ENCODE results near the gene RPRD2. TPM values are rescaled to one million over a fixed set of nuclear protein-coding genes. Genes with fewer than 3 reads are reported as not detected.

Gene RPRD2
- polyA plus RNA-seq, 4 donors = 4.1 to 37.5 (median 8.5) TPM

DNA sequence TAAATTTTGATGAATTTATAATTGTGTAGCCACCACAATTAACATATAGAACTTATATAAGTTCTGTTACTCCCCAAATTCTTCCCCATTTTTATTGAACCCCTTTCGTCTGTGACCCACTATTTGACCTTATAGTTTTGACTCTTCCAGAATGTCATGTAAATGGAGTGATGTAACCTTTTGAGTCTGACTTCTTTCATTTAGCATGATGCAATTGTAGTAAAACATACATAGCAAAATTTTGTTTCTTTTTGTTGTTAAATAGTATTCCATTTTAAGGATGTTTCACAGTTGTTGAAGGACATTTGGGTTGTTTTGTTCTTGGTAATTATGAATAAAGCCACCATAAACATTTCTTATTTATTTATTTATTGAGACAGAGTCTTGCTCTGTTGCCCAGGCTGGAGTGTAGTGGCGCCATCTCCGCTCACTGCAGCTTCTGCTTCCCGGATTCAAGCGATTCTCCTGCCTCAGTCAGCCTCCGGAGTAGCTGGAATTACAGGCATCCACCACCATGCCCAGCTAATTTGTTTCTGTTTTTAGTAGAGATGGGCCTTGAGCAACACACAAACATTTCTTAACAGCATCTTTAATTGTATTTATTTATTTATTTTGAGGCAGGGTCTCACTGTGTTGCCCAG, 33.6 kb downstream of the RPRD2 start:
- 97 to 98% (median 97%) methylated on average over 6 of the region's 6 CpGs for WGBS, 3 donors
- FAIRE-seq (no peak), DNase-seq (no peak)
- Histone ChIP-seq H3K27ac (ENCODE audit: low read depth in 1 of 3, low read length in 2 of 3) (no peak overlapping the region), H3K4me1 (ENCODE audit: control insufficient read depth in 3 of 3, insufficient read depth in 2 of 3, low read depth in 1 of 3, low read length in 2 of 3) (no peaks in the 10 kb centered on the region), H3K36me3 (ENCODE audit: control insufficient read depth in 3 of 3, insufficient read depth in 2 of 3, low read depth in 1 of 3, low read length in 3 of 3) (peaks cover 0 to 24% (median 0%) of the 10 kb centered on the region in 3 donors), H3K27me3 (ENCODE audit: control insufficient read depth in 3 of 3, insufficient read depth in 3 of 3, low read length in 3 of 3) (no peaks in the 10 kb centered on the region), H3K9me3 (ENCODE audit: control insufficient read depth in 2 of 2, insufficient read depth in 1 of 2, low read depth in 1 of 2, low read length in 1 of 2) (peaks cover 0 to 8% of the 10 kb centered on the region in 2 donors), H3K4me3 (ENCODE audit: low read depth in 1 of 3, low read length in 3 of 3) (no peak overlapping the region)

DNA sequence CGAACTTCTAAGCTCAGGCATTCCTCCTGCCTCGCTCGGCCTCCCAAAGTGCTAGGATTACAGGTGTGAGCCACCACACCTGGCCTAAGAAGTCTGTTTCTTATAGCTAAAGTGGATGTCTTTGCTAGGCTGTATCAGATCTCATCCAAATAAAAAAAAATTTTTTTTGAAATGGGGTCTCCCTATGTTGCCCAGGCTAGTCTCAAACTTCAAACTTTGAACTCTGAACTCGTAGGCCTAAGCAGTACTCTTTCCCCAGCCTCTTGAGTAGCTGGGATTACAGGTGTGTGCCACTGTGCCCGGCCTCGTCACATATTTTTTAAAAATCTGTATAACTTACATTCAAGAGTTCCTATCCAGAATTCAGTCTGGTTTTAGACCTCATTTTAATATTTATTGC, 40.5 kb downstream of the RPRD2 start:
- H3K27me3 ChIP-seq (ENCODE audit: control insufficient read depth in 3 of 3, insufficient read depth in 3 of 3, low read length in 3 of 3) = no peaks in the 10 kb centered on the region
- H3K4me1 ChIP-seq (ENCODE audit: control insufficient read depth in 3 of 3, insufficient read depth in 2 of 3, low read depth in 1 of 3, low read length in 2 of 3) = peaks cover 0 to 11% (median 2%) of the 10 kb centered on the region in 3 donors
- FAIRE-seq = no peak
- 79 to 82% (median 82%) methylated on average over 6 of the region's 6 CpGs for WGBS, 3 donors
- no peak for DNase-seq
- no peak overlapping the region for H3K27ac ChIP-seq (ENCODE audit: low read depth in 1 of 3, low read length in 2 of 3)
- peaks cover 0 to 14% (median 0%) of the 10 kb centered on the region in 3 donors for H3K36me3 ChIP-seq (ENCODE audit: control insufficient read depth in 3 of 3, insufficient read depth in 2 of 3, low read depth in 1 of 3, low read length in 3 of 3)
- H3K9me3 ChIP-seq (ENCODE audit: control insufficient read depth in 2 of 2, insufficient read depth in 1 of 2, low read depth in 1 of 2, low read length in 1 of 2) = peaks cover 0 to 5% of the 10 kb centered on the region in 2 donors
- no peak overlapping the region for H3K4me3 ChIP-seq (ENCODE audit: low read depth in 1 of 3, low read length in 3 of 3)

DNA sequence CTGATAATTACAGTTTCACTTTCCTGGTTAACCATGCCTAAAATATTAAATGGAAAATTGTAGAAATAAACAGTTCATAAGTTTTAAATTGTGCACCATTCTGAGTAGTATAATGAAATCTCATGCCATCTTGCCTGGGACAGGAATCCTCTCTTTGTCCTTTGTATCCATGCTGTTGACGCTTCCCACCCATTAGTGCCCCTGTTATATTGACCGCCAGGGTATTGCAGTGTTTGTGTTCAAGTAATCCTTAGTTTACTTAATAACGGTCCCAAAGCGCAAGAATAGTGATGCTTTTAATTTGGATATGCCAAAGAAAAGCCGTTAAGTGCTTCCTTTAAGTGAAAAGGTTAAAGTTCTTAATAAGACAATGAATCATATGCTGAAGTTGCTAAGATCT, 41.7 kb downstream of the RPRD2 start:
- DNase-seq (no peak), FAIRE-seq (no peak)
- Histone ChIP-seq H3K27ac (ENCODE audit: low read depth in 1 of 3, low read length in 2 of 3) (no peak overlapping the region), H3K4me1 (ENCODE audit: control insufficient read depth in 3 of 3, insufficient read depth in 2 of 3, low read depth in 1 of 3, low read length in 2 of 3) (peaks cover 2 to 23% (median 6%) of the 10 kb centered on the region in 3 donors), H3K4me3 (ENCODE audit: low read depth in 1 of 3, low read length in 3 of 3) (no peak overlapping the region), H3K36me3 (ENCODE audit: control insufficient read depth in 3 of 3, insufficient read depth in 2 of 3, low read depth in 1 of 3, low read length in 3 of 3) (peaks cover 0 to 10% (median 0%) of the 10 kb centered on the region in 3 donors), H3K27me3 (ENCODE audit: control insufficient read depth in 3 of 3, insufficient read depth in 3 of 3, low read length in 3 of 3) (no peaks in the 10 kb centered on the region), H3K9me3 (ENCODE audit: control insufficient read depth in 2 of 2, insufficient read depth in 1 of 2, low read depth in 1 of 2, low read length in 1 of 2) (no peaks in the 10 kb centered on the region)
- WGBS, 3 donors = 65 to 78% (median 75%) methylated on average over 5 of the region's 5 CpGs

DNA sequence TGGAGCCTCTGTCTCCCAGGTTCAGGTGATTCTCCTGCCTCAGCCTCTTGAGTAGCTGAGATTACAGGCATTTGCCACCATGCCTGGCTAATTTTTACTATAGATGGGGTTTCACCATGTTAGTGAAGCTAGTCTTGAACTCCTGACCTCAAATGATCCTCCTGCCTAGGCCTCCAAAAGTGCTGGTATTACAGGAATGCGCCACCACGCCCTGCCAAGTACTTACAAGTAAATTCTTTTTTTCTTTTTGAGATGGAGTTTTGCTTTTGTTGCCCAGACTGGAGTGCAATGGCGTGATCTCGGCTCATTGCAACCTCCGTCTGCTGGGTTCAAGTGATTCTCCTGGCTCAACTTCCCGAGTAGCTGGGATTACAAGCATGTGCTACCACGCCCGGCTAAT, 42.5 kb downstream of the RPRD2 start:
- no peaks in the 10 kb centered on the region for H3K9me3 ChIP-seq (ENCODE audit: control insufficient read depth in 2 of 2, insufficient read depth in 1 of 2, low read depth in 1 of 2, low read length in 1 of 2)
- FAIRE-seq (no peak), DNase-seq (no peak)
- no peaks in the 10 kb centered on the region for H3K27me3 ChIP-seq (ENCODE audit: control insufficient read depth in 3 of 3, insufficient read depth in 3 of 3, low read length in 3 of 3)
- H3K4me3 ChIP-seq (ENCODE audit: low read depth in 1 of 3, low read length in 3 of 3) = no peak overlapping the region
- WGBS, 3 donors = 80 to 95% (median 92%) methylated on average over 8 of the region's 8 CpGs
- peaks cover 2 to 26% (median 6%) of the 10 kb centered on the region in 3 donors for H3K4me1 ChIP-seq (ENCODE audit: control insufficient read depth in 3 of 3, insufficient read depth in 2 of 3, low read depth in 1 of 3, low read length in 2 of 3)
- peaks cover 0 to 7% (median 0%) of the 10 kb centered on the region in 3 donors for H3K36me3 ChIP-seq (ENCODE audit: control insufficient read depth in 3 of 3, insufficient read depth in 2 of 3, low read depth in 1 of 3, low read length in 3 of 3)
- H3K27ac ChIP-seq (ENCODE audit: low read depth in 1 of 3, low read length in 2 of 3) = no peak overlapping the region

DNA sequence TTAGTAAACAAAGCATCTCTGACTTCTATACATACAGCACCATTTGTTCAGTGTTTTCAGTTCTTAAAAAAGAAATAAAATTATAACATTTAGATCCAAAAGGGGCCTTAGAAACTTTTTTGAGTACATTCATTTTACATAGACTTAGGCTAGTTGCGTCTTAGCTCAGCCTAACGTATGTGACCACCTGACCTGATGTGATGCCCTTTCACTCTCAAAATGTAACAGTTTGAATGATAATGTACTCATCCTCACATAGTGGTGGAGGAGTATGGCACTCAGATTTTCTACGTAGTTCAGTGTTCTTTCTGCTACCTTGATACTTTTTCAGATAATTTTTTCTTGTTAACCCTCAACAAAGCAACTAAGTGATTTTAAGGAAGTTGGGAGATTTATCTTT, 43.4 kb downstream of the RPRD2 start:
- Histone ChIP-seq H3K4me3 (ENCODE audit: low read depth in 1 of 3, low read length in 3 of 3) (no peak overlapping the region), H3K27ac (ENCODE audit: low read depth in 1 of 3, low read length in 2 of 3) (no peak overlapping the region), H3K27me3 (ENCODE audit: control insufficient read depth in 3 of 3, insufficient read depth in 3 of 3, low read length in 3 of 3) (no peaks in the 10 kb centered on the region), H3K9me3 (ENCODE audit: control insufficient read depth in 2 of 2, insufficient read depth in 1 of 2, low read depth in 1 of 2, low read length in 1 of 2) (no peaks in the 10 kb centered on the region), H3K4me1 (ENCODE audit: control insufficient read depth in 3 of 3, insufficient read depth in 2 of 3, low read depth in 1 of 3, low read length in 2 of 3) (peaks cover 2 to 26% (median 6%) of the 10 kb centered on the region in 3 donors), H3K36me3 (ENCODE audit: control insufficient read depth in 3 of 3, insufficient read depth in 2 of 3, low read depth in 1 of 3, low read length in 3 of 3) (peaks cover 0 to 5% (median 0%) of the 10 kb centered on the region in 3 donors)
- no peak for FAIRE-seq
- DNase-seq = no peak
- WGBS, 3 donors = 84 to 93% (median 92%) methylated on average over 3 of the region's 3 CpGs

DNA sequence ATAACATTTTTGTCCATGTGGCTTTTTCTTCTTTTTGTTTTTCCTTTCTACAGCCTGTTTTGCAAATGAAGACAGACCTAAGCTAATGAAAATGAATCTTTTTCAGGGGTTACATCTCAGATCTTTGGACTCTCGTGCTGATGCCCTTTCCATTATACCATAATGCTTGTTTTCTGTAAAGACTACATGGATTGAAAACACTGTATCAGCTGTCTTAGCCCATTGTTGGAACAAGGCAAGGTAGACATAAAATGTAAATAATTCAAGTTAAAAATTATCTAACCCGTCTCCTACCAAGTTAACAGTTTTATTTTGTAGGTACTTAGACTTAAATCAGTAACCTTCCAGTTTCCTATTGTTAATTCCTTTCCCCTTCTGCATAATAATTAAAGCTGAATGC, 44.9 kb downstream of the RPRD2 start:
- Histone ChIP-seq H3K4me3 (ENCODE audit: low read depth in 1 of 3, low read length in 3 of 3) (no peak overlapping the region), H3K27ac (ENCODE audit: low read depth in 1 of 3, low read length in 2 of 3) (peak overlapping the region in 1 of 3 donors; percentile 49), H3K27me3 (ENCODE audit: control insufficient read depth in 3 of 3, insufficient read depth in 3 of 3, low read length in 3 of 3) (no peaks in the 10 kb centered on the region), H3K9me3 (ENCODE audit: control insufficient read depth in 2 of 2, insufficient read depth in 1 of 2, low read depth in 1 of 2, low read length in 1 of 2) (no peaks in the 10 kb centered on the region), H3K4me1 (ENCODE audit: control insufficient read depth in 3 of 3, insufficient read depth in 2 of 3, low read depth in 1 of 3, low read length in 2 of 3) (peaks cover 2 to 26% (median 6%) of the 10 kb centered on the region in 3 donors), H3K36me3 (ENCODE audit: control insufficient read depth in 3 of 3, insufficient read depth in 2 of 3, low read depth in 1 of 3, low read length in 3 of 3) (peaks cover 0 to 3% (median 0%) of the 10 kb centered on the region in 3 donors)
- FAIRE-seq (no peak), DNase-seq (no peak)
- WGBS, 3 donors = 69 to 80% (median 72%) methylated on average over 2 of the region's 2 CpGs

DNA sequence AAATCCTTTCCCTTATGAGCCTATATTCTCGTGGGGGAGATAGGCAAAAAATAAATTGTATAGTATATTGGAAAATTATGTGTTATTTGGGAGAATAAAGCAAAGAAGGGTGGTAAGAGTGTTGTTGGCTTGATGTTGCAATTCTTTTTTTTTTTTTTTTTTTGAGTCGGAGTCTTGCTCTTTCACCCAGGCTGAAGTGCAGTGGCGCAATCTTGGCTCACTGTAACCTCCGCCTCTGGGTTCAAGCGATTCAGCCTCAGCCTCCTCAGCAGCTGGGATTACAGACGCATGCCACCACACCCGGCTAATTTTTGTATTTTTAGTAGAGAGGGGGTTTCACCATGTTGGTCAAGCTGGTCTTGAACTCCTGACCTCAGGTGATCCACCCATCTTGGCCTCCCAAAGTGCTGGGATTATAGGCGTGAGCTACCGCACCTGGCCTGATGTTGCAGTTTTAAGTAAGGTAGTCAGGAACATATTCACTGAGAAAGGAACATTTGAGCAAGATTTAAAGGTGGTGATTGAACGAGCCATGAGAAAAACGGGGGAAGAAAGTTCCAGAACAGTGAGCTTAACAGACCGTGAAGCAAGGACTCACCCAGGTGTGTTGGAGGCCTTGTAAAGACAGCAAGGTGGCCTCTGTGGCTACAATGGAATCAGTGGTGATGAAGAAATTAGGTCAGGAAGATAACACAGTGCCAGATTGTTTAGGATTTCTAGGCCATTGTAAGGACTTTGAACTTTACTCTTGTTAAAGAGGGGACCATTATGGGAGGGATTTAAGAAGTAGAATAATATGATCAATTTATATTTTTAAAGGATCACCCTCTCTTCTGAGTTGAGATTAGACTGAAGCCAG, 45.8 kb downstream of the RPRD2 start:
- DNase-seq (peak; percentile 48 to 56), FAIRE-seq (no peak)
- Histone ChIP-seq H3K4me3 (ENCODE audit: low read depth in 1 of 3, low read length in 3 of 3) (no peak overlapping the region), H3K9me3 (ENCODE audit: control insufficient read depth in 2 of 2, insufficient read depth in 1 of 2, low read depth in 1 of 2, low read length in 1 of 2) (no peaks in the 10 kb centered on the region), H3K27ac (ENCODE audit: low read depth in 1 of 3, low read length in 2 of 3) (peak overlapping the region in 2 of 3 donors; percentile 60 to 66), H3K27me3 (ENCODE audit: control insufficient read depth in 3 of 3, insufficient read depth in 3 of 3, low read length in 3 of 3) (no peaks in the 10 kb centered on the region), H3K4me1 (ENCODE audit: control insufficient read depth in 3 of 3, insufficient read depth in 2 of 3, low read depth in 1 of 3, low read length in 2 of 3) (peaks cover 2 to 29% (median 6%) of the 10 kb centered on the region in 3 donors), H3K36me3 (ENCODE audit: control insufficient read depth in 3 of 3, insufficient read depth in 2 of 3, low read depth in 1 of 3, low read length in 3 of 3) (no peaks in the 10 kb centered on the region)
- WGBS, 3 donors = 33 to 67% (median 50%) methylated on average over 12 of the region's 12 CpGs

DNA sequence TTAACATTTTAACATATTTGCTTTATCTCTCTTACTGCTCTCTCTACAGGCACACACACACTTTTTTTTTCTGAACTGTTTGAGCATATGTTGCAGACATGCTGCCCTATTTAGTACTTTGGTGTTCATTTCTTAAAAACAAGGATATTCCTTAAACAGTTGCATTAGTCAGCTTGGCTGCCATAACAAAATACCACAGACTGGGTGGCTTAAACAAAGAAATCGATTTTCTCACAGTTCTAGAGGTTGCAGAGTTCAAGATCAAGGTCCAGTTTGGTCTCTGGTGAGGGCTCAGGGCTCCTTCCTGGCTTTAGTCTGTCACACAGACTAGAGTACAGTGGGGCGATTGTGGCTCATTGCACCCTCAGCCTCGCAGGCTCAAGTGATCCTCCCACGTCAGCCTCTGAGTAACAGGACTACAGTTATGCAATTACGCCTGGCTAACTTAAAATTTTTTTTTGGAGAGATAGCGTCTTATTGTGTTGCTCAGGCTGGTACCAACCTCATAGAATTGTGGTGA, 46.7 kb downstream of the RPRD2 start:
- Histone ChIP-seq H3K36me3 (ENCODE audit: control insufficient read depth in 3 of 3, insufficient read depth in 2 of 3, low read depth in 1 of 3, low read length in 3 of 3) (no peaks in the 10 kb centered on the region), H3K9me3 (ENCODE audit: control insufficient read depth in 2 of 2, insufficient read depth in 1 of 2, low read depth in 1 of 2, low read length in 1 of 2) (no peaks in the 10 kb centered on the region), H3K4me3 (ENCODE audit: low read depth in 1 of 3, low read length in 3 of 3) (no peak overlapping the region), H3K4me1 (ENCODE audit: control insufficient read depth in 3 of 3, insufficient read depth in 2 of 3, low read depth in 1 of 3, low read length in 2 of 3) (peaks cover under 1 to 29% (median 6%) of the 10 kb centered on the region in 3 donors), H3K27ac (ENCODE audit: low read depth in 1 of 3, low read length in 2 of 3) (peak overlapping the region in 1 of 3 donors; percentile 60), H3K27me3 (ENCODE audit: control insufficient read depth in 3 of 3, insufficient read depth in 3 of 3, low read length in 3 of 3) (no peaks in the 10 kb centered on the region)
- no peak for FAIRE-seq
- WGBS, 3 donors = 40 to 63% (median 48%) methylated on average over 6 of the region's 6 CpGs
- peak; percentile 73 to 84 for DNase-seq
